ENCODE measurements around the gene TRIM5.
"Not testable (repeated sequence)": the region's sequence is repeated elsewhere in the genome, so short reads cannot be mapped to it uniquely, and the experiment has no call there.

Gene TRIM5

DNA sequence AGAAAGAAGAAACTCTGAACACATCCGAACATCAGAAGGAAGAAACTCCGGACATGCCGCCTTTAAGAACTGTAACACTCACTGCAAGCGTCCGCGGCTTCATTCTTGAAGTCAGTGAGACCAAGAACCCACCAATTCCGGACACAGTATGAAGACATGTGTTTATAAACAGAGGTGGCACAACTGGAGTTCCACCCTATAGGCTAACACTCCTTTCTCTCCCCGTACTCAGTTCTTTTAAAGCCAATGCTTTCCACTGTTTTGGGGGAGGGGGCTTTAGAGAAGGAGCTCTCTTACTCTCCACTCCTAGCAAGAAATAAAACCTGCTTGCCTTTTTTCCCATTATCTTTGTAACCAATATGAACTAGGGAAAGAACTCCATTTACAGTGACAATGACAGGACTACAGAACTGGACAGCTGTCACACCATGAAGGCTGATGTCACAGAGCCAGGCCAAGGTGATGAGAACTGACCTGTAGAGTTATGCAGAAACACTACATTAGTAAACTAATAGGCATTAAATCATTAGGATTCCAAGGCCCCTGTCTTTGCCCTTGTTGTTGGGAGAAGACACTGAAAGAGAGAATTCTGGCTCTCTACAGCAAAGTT lies 733 bp downstream of the TRIM5 start:
- peaks cover 5% of the 10 kb centered on the region for H3K36me3 ChIP-seq (ENCODE audit: control insufficient read depth, insufficient read depth, low read length)
- peak overlapping the region; percentile 57 for H3K4me3 ChIP-seq (ENCODE audit: low read depth, low read length)

GRCh38 chr11:5683620-5684019 lies 1.3 kb downstream of the TRIM5 start:
- H3K27me3 ChIP-seq (ENCODE audit: control insufficient read depth, insufficient read depth, low read length); H3K9me3 ChIP-seq (ENCODE audit: control insufficient read depth, insufficient read depth, low read length); H3K36me3 ChIP-seq (ENCODE audit: control insufficient read depth, insufficient read depth, low read length); H3K4me1 ChIP-seq (ENCODE audit: control insufficient read depth, insufficient read depth, low read length); H3K4me3 ChIP-seq (ENCODE audit: low read depth, low read length); H3K9ac ChIP-seq (ENCODE audit: low read depth, low read length): not testable (repeated sequence)

More for the DNA sequence above, 733 bp downstream of the TRIM5 start:
- Histone ChIP-seq H3K4me1 (ENCODE audit: control insufficient read depth, insufficient read depth, low read length) (no peaks in the 10 kb centered on the region), H3K9me3 (ENCODE audit: control insufficient read depth, insufficient read depth, low read length) (no peaks in the 10 kb centered on the region), H3K27me3 (ENCODE audit: control insufficient read depth, insufficient read depth, low read length) (no peaks in the 10 kb centered on the region), H3K9ac (ENCODE audit: low read depth, low read length) (no peak overlapping the region)

- not testable (repeated sequence) for H3K4me1 ChIP-seq (ENCODE audit: control insufficient read depth, insufficient read depth, low read length); H3K27me3 ChIP-seq (ENCODE audit: control insufficient read depth, insufficient read depth, low read length); H3K4me3 ChIP-seq (ENCODE audit: low read depth, low read length); H3K36me3 ChIP-seq (ENCODE audit: control insufficient read depth, insufficient read depth, low read length); H3K9ac ChIP-seq (ENCODE audit: low read depth, low read length); H3K9me3 ChIP-seq (ENCODE audit: control insufficient read depth, insufficient read depth, low read length)
Observed at GRCh38 chr11:5682890-5683441, 1.9 kb downstream of the TRIM5 start.

- Histone ChIP-seq H3K9me3 (ENCODE audit: control insufficient read depth, insufficient read depth, low read length) (no peaks in the 10 kb centered on the region), H3K4me1 (ENCODE audit: control insufficient read depth, insufficient read depth, low read length) (no peaks in the 10 kb centered on the region), H3K4me3 (ENCODE audit: low read depth, low read length) (no peak overlapping the region), H3K27me3 (ENCODE audit: control insufficient read depth, insufficient read depth, low read length) (no peaks in the 10 kb centered on the region), H3K36me3 (ENCODE audit: control insufficient read depth, insufficient read depth, low read length) (peaks cover 13% of the 10 kb centered on the region), H3K9ac (ENCODE audit: low read depth, low read length) (no peak overlapping the region)
Observed at GRCh38 chr11:5679811-5680210, 5.1 kb downstream of the TRIM5 start.

DNA sequence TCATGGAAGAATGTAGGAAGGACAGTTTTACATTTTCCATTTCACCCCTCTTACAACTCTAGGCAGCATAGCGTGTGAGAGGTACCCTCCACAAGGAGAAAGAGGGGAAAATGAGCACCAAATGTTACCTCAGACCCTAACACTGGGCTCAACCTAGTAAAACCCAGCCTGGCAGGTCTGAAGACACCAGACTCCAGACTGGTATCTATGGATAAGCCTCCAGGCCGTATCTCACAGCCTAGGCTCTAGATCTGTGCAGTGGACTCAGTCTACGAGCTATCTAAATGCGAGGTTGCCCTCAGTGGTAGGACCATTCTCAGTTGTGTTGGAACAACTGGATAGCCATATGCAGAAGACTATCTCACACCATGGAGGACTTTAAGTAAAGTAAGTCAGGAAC lies 10.5 kb downstream of the TRIM5 start:
- H3K4me1 ChIP-seq (ENCODE audit: control insufficient read depth, insufficient read depth, low read length): no peaks in the 10 kb centered on the region
- peaks cover 8% of the 10 kb centered on the region for H3K36me3 ChIP-seq (ENCODE audit: control insufficient read depth, insufficient read depth, low read length)
- H3K27me3 ChIP-seq (ENCODE audit: control insufficient read depth, insufficient read depth, low read length): no peaks in the 10 kb centered on the region
- no peaks in the 10 kb centered on the region for H3K9me3 ChIP-seq (ENCODE audit: control insufficient read depth, insufficient read depth, low read length)
- H3K4me3 ChIP-seq (ENCODE audit: low read depth, low read length): no peak overlapping the region
- no peak overlapping the region for H3K9ac ChIP-seq (ENCODE audit: low read depth, low read length)

GRCh38 chr11:5671831-5672230 lies 13.0 kb downstream of the TRIM5 start:
- H3K4me3 ChIP-seq (ENCODE audit: low read depth, low read length): no peak overlapping the region
- H3K9ac ChIP-seq (ENCODE audit: low read depth, low read length): no peak overlapping the region
- no peaks in the 10 kb centered on the region for H3K9me3 ChIP-seq (ENCODE audit: control insufficient read depth, insufficient read depth, low read length)
- peaks cover 3% of the 10 kb centered on the region for H3K36me3 ChIP-seq (ENCODE audit: control insufficient read depth, insufficient read depth, low read length)
- H3K27me3 ChIP-seq (ENCODE audit: control insufficient read depth, insufficient read depth, low read length): no peaks in the 10 kb centered on the region
- no peaks in the 10 kb centered on the region for H3K4me1 ChIP-seq (ENCODE audit: control insufficient read depth, insufficient read depth, low read length)

DNA sequence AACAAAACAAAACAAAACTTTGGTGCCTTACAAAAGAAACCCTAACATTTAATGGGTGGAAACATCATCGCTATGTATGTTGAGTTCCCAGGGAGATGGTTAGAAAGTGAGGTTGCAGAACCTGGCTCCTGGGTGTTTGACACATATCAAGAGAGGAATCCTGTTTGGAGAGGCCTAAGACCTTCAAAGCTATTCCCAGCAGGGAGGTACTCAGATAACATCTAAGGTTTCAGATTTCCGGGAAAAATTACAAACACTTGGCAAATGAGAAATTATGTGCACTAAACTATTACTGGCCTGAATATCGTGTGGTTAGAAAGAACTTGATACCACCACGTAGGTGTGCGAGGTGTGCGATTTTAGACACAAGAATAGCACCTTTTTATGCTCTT lies 18.5 kb downstream of the TRIM5 start:
- peaks cover 9% of the 10 kb centered on the region for H3K36me3 ChIP-seq (ENCODE audit: control insufficient read depth, insufficient read depth, low read length)

DNA sequence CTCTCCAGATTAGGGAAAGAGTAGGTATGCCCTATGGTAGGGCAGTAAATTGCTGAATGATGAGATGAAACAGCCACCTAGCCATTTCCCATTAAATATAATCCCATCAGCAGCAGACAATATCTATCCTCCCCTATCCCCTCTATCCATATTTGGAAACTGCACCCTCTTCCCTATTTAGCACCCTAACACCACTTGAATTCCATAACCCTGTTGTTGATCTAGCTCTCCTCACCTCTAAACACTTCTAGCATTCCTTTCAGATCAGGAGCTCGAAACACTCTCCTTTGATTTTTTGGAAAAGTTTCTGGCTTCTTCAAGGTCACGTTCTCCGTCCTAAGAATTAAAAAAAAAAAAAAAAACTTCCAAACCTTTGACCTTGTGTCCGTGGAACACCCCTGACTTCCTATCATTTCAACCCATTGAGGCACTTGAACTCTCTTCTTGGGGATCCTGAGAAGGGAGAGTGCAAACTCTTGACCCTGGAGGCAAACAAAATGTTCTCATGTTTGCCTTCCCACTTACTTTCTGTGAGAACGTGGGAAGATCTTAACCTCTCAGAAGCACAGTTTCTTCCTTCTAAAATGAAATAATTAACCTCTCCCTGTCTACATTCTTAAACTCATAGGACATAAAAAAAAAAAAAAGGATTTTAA lies 19.0 kb downstream of the TRIM5 start:
- Histone ChIP-seq H3K4me3 (ENCODE audit: low read depth, low read length) (no peak overlapping the region), H3K27me3 (ENCODE audit: control insufficient read depth, insufficient read depth, low read length) (no peaks in the 10 kb centered on the region), H3K36me3 (ENCODE audit: control insufficient read depth, insufficient read depth, low read length) (peaks cover 9% of the 10 kb centered on the region), H3K4me1 (ENCODE audit: control insufficient read depth, insufficient read depth, low read length) (no peaks in the 10 kb centered on the region), H3K9me3 (ENCODE audit: control insufficient read depth, insufficient read depth, low read length) (no peaks in the 10 kb centered on the region), H3K9ac (ENCODE audit: low read depth, low read length) (no peak overlapping the region)

More for the DNA sequence above, 18.5 kb downstream of the TRIM5 start:
- no peak overlapping the region for H3K4me3 ChIP-seq (ENCODE audit: low read depth, low read length)
- no peaks in the 10 kb centered on the region for H3K27me3 ChIP-seq (ENCODE audit: control insufficient read depth, insufficient read depth, low read length)
- H3K9ac ChIP-seq (ENCODE audit: low read depth, low read length): no peak overlapping the region
- no peaks in the 10 kb centered on the region for H3K4me1 ChIP-seq (ENCODE audit: control insufficient read depth, insufficient read depth, low read length)
- H3K9me3 ChIP-seq (ENCODE audit: control insufficient read depth, insufficient read depth, low read length): no peaks in the 10 kb centered on the region

GRCh38 chr11:5665051-5665570 lies 19.8 kb downstream of the TRIM5 start:
- Histone ChIP-seq H3K4me3 (ENCODE audit: low read depth, low read length) (no peak overlapping the region), H3K27me3 (ENCODE audit: control insufficient read depth, insufficient read depth, low read length) (no peaks in the 10 kb centered on the region), H3K9ac (ENCODE audit: low read depth, low read length) (no peak overlapping the region), H3K4me1 (ENCODE audit: control insufficient read depth, insufficient read depth, low read length) (no peaks in the 10 kb centered on the region), H3K36me3 (ENCODE audit: control insufficient read depth, insufficient read depth, low read length) (peaks cover 9% of the 10 kb centered on the region), H3K9me3 (ENCODE audit: control insufficient read depth, insufficient read depth, low read length) (no peaks in the 10 kb centered on the region)

GRCh38 chr11:5663511-5663910 lies 21.4 kb downstream of the TRIM5 start:
- H3K36me3 ChIP-seq (ENCODE audit: control insufficient read depth, insufficient read depth, low read length): peaks cover 9% of the 10 kb centered on the region
- no peaks in the 10 kb centered on the region for H3K27me3 ChIP-seq (ENCODE audit: control insufficient read depth, insufficient read depth, low read length)
- H3K9me3 ChIP-seq (ENCODE audit: control insufficient read depth, insufficient read depth, low read length): no peaks in the 10 kb centered on the region
- H3K4me1 ChIP-seq (ENCODE audit: control insufficient read depth, insufficient read depth, low read length): no peaks in the 10 kb centered on the region
- H3K9ac ChIP-seq (ENCODE audit: low read depth, low read length): no peak overlapping the region
- H3K4me3 ChIP-seq (ENCODE audit: low read depth, low read length): no peak overlapping the region

GRCh38 chr11:5658318-5658717 lies 26.6 kb downstream of the TRIM5 start:
- no peak overlapping the region for H3K9ac ChIP-seq (ENCODE audit: low read depth, low read length)
- no peaks in the 10 kb centered on the region for H3K9me3 ChIP-seq (ENCODE audit: control insufficient read depth, insufficient read depth, low read length)
- no peaks in the 10 kb centered on the region for H3K27me3 ChIP-seq (ENCODE audit: control insufficient read depth, insufficient read depth, low read length)
- no peaks in the 10 kb centered on the region for H3K4me1 ChIP-seq (ENCODE audit: control insufficient read depth, insufficient read depth, low read length)
- H3K4me3 ChIP-seq (ENCODE audit: low read depth, low read length): no peak overlapping the region
- H3K36me3 ChIP-seq (ENCODE audit: control insufficient read depth, insufficient read depth, low read length): no peaks in the 10 kb centered on the region

DNA sequence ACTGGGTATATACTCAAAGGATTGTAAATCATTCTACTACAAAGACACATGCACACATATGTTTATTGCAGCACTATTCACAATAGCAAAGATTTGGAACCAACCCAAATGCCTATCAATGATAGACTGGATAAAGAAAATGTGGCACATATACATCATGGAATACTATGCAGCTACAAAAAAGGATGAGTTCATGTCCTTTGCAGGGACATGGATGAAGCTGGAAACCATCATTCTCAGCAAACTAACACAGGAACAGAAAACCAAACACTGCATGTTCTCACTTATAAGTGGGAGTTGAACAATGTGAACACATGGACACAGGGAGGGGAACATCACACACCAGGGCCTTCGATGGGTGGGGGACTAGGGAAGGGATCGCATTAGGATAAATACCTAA lies 27.9 kb downstream of the TRIM5 start:
- not testable (repeated sequence) for H3K9me3 ChIP-seq (ENCODE audit: control insufficient read depth, insufficient read depth, low read length); H3K27me3 ChIP-seq (ENCODE audit: control insufficient read depth, insufficient read depth, low read length); H3K36me3 ChIP-seq (ENCODE audit: control insufficient read depth, insufficient read depth, low read length); H3K9ac ChIP-seq (ENCODE audit: low read depth, low read length); H3K4me3 ChIP-seq (ENCODE audit: low read depth, low read length); H3K4me1 ChIP-seq (ENCODE audit: control insufficient read depth, insufficient read depth, low read length)

All from iPS-15b (cell line).